Caco-2 (cell line): Measurements from ENCODE around the gene EPB41. TPM values are rescaled to one million over a fixed set of nuclear protein-coding genes. Genes with fewer than 3 reads are reported as not detected.

Experiments
- BruUV-seq: library from RNA; stranded (reverse); fragments of 400-500 nt; replicated peaks from 2 replicates; lab custom pipeline; 2021; lab: Mats Ljungman, UMichigan
- CTCF ChIA-PET: fragments of 300-600 bp; sonication (Branson Sonifier 250); formaldehyde crosslinking; loops from one replicate; lab custom pipeline; 2022; ENCODE audit warnings: antibody characterized with exemption; lab: Charles Lee
- POLR2A ChIA-PET: fragments of 300-600 bp; sonication (Branson Sonifier 250); formaldehyde crosslinking; loops from one replicate; lab custom pipeline; 2022; ENCODE audit warnings: antibody characterized with exemption; lab: Charles Lee
- DNase-seq, 2 experiments: peaks; one replicate each; pipeline versions ENCODE4 v3.0.0 to v3.0.0-alpha.2; 2020 to 2022
- H3K27me3 ChIP-seq: replicated peaks from 2 replicates; pipeline ENCODE4 v1.6.0; 2011; ENCODE audit warnings: low read length; ENCODE audit not compliant: control insufficient read depth, insufficient read depth
- H3K36me3 ChIP-seq: 2 replicates; pipeline ENCODE4 v1.5.1; 2011; ENCODE audit warnings: low read length; ENCODE audit not compliant: control insufficient read depth, insufficient read depth
- H3K4me1 ChIP-seq: fragments of 250-450 bp; sonication (Bioruptor Pico); 2 replicates; pipeline ENCODE4 v1.5.1; 2020; ENCODE audit warnings: mild to moderate bottlenecking
- H3K4me3 ChIP-seq: 2 replicates; pipeline ENCODE4 v1.5.1; 2011; ENCODE audit warnings: low read depth, mild to moderate bottlenecking, control low read depth, low read length
- H3K9me3 ChIP-seq: fragments of 250-450 bp; sonication (Bioruptor Pico); 2 replicates; pipeline ENCODE4 v1.5.1; 2020; ENCODE audit warnings: mild to moderate bottlenecking, moderate library complexity
- H3K27ac Mint-ChIP-seq: one replicate; pipeline ENCODE4 v1.8.0; 2022; ENCODE audit warnings: mixed read lengths; ENCODE audit not compliant: unreplicated experiment
- H3K27me3 Mint-ChIP-seq: one replicate; pipeline ENCODE4 v1.8.0; 2022; ENCODE audit warnings: mixed read lengths; ENCODE audit not compliant: insufficient read depth, unreplicated experiment
- H3K36me3 Mint-ChIP-seq: one replicate; pipeline ENCODE4 v1.8.0; 2022; ENCODE audit warnings: mild to moderate bottlenecking, mixed read lengths; ENCODE audit not compliant: insufficient read depth, unreplicated experiment
- H3K4me1 Mint-ChIP-seq: one replicate; pipeline ENCODE4 v1.8.0; 2022; ENCODE audit warnings: low read depth, mixed read lengths; ENCODE audit not compliant: unreplicated experiment
- H3K4me3 Mint-ChIP-seq: one replicate; pipeline ENCODE4 v1.8.0; 2022; ENCODE audit warnings: mild to moderate bottlenecking, moderate library complexity, mixed read lengths; ENCODE audit not compliant: unreplicated experiment
- H3K9me3 Mint-ChIP-seq: one replicate; pipeline ENCODE4 v1.8.0; 2022; ENCODE audit warnings: mixed read lengths; ENCODE audit not compliant: unreplicated experiment
- CTCF ChIP-seq, 2 experiments: fragments of 200-600 bp in 1 of 2; IDR thresholded peaks; 1 replicate in 1 of 2; 2 replicates in 1 of 2; pipeline versions ENCODE4 v1.5.1 to v1.8.0; 2011 to 2022; ENCODE audit warnings: antibody characterized with exemption in 1 of 2, control low read depth in 1 of 2, inconsistent platforms in 1 of 2, low read depth in 1 of 2, low read length in 1 of 2, mild to moderate bottlenecking in 1 of 2, moderate library complexity in 1 of 2; ENCODE audit not compliant: insufficient read depth in 1 of 2, severe bottlenecking in 1 of 2, unreplicated experiment in 1 of 2
- intact Hi-C: fragments of 100-400 bp; cut with micrococcal nuclease; formaldehyde crosslinking; loops from one replicate; pipeline ENCODE4 v1.10.0; 2022; ENCODE audit not compliant: unreplicated experiment
- total RNA-seq: library from RNA; stranded (reverse); gene quantifications from 2 replicates; pipeline ENCODE4 v1.2.3, GENCODE V29; 2022

Gene EPB41
- total RNA-seq, 1 experiment from 2014 or later: 29.5 TPM

- no peaks in the 10 kb centered on the region for H3K27me3 ChIP-seq
- H3K4me3 ChIP-seq: no peak overlapping the region
- no peak for DNase-seq
- CTCF ChIA-PET: no interaction called here
- H3K4me1 Mint-ChIP-seq: no peaks in the 10 kb centered on the region
- no peaks in the 10 kb centered on the region for H3K36me3 Mint-ChIP-seq
- no peaks in the 10 kb centered on the region for H3K9me3 ChIP-seq
- H3K27ac Mint-ChIP-seq: no peak overlapping the region
- H3K27me3 Mint-ChIP-seq: no peaks in the 10 kb centered on the region
- H3K36me3 ChIP-seq: no peaks in the 10 kb centered on the region
- H3K9me3 Mint-ChIP-seq: no peaks in the 10 kb centered on the region
- TF ChIP-seq CTCF (IDR thresholded peaks at IDR 0.05; ENCODE audit: insufficient read depth in 1 of 2, low read depth in 1 of 2, low read length in 1 of 2, severe bottlenecking in 1 of 2, unreplicated experiment in 1 of 2): no peak
- intact Hi-C loops: no loop called here
- BruUV-seq: no TSS peak
- H3K4me3 Mint-ChIP-seq: no peak overlapping the region
- H3K4me1 ChIP-seq: no peaks in the 10 kb centered on the region
- POLR2A ChIA-PET: no interaction called here
Observed at GRCh38 chr1:29004798-29005197, 90.4 kb downstream of the EPB41 start.

- Histone ChIP-seq H3K4me1 (no peaks in the 10 kb centered on the region), H3K4me3 (no peak overlapping the region), H3K9me3 (no peaks in the 10 kb centered on the region), H3K27me3 (no peaks in the 10 kb centered on the region), H3K36me3 (no peaks in the 10 kb centered on the region)
- H3K4me1 Mint-ChIP-seq: no peaks in the 10 kb centered on the region
- CTCF ChIA-PET: no interaction called here
- H3K36me3 Mint-ChIP-seq: no peaks in the 10 kb centered on the region
- H3K27me3 Mint-ChIP-seq: no peaks in the 10 kb centered on the region
- no peak for DNase-seq
- TF ChIP-seq CTCF (IDR thresholded peaks at IDR 0.05; ENCODE audit: insufficient read depth in 1 of 2, low read depth in 1 of 2, low read length in 1 of 2, severe bottlenecking in 1 of 2, unreplicated experiment in 1 of 2): no peak
- intact Hi-C loops: no loop called here
- no peak overlapping the region for H3K27ac Mint-ChIP-seq
- BruUV-seq: no TSS peak
- POLR2A ChIA-PET: no interaction called here
- no peak overlapping the region for H3K4me3 Mint-ChIP-seq
- no peaks in the 10 kb centered on the region for H3K9me3 Mint-ChIP-seq
Observed at GRCh38 chr1:29011775-29012174, 97.4 kb downstream of the EPB41 start.

GRCh38 chr1:29017235-29017634 lies 102.9 kb downstream of the EPB41 start:
- Histone ChIP-seq H3K27me3 (no peaks in the 10 kb centered on the region), H3K4me1 (no peaks in the 10 kb centered on the region), H3K9me3 (no peaks in the 10 kb centered on the region), H3K4me3 (no peak overlapping the region), H3K36me3 (no peaks in the 10 kb centered on the region)
- intact Hi-C loops: no loop called here
- H3K36me3 Mint-ChIP-seq: no peaks in the 10 kb centered on the region
- no peak overlapping the region for H3K4me3 Mint-ChIP-seq
- H3K4me1 Mint-ChIP-seq: no peaks in the 10 kb centered on the region
- no peak for DNase-seq
- no peak overlapping the region for H3K27ac Mint-ChIP-seq
- no peak for TF ChIP-seq CTCF (IDR thresholded peaks at IDR 0.05; ENCODE audit: insufficient read depth in 1 of 2, low read depth in 1 of 2, low read length in 1 of 2, severe bottlenecking in 1 of 2, unreplicated experiment in 1 of 2)
- BruUV-seq: no TSS peak
- H3K27me3 Mint-ChIP-seq: no peaks in the 10 kb centered on the region
- CTCF ChIA-PET: no interaction called here
- H3K9me3 Mint-ChIP-seq: no peaks in the 10 kb centered on the region
- POLR2A ChIA-PET: no interaction called here
